Type B pancreatic cell (in vitro differentiated cells): ENCODE data around the gene CABLES2. TPM values are rescaled to one million over a fixed set of nuclear protein-coding genes. Genes with fewer than 3 reads are reported as not detected.

Experiments
- DNase-seq: peaks from one replicate; pipeline ENCODE4 v3.0.0; 2021; ENCODE audit warnings: mixed read lengths; ENCODE audit not compliant: unreplicated experiment; ENCODE audit errors: extremely low spot score
- H3K27ac Mint-ChIP-seq: 2 replicates; pipeline ENCODE4 v1.8.0; 2021; ENCODE audit warnings: mild to moderate bottlenecking, mixed read lengths
- H3K27me3 Mint-ChIP-seq: 2 replicates; pipeline ENCODE4 v1.8.0; 2021; ENCODE audit warnings: mixed read lengths
- H3K36me3 Mint-ChIP-seq: 2 replicates; pipeline ENCODE4 v1.8.0; 2021; ENCODE audit warnings: mixed read lengths
- H3K4me1 Mint-ChIP-seq: one replicate; pipeline ENCODE4 v1.8.0; 2021; ENCODE audit warnings: mixed read lengths; ENCODE audit not compliant: unreplicated experiment
- H3K4me3 Mint-ChIP-seq: 2 replicates; pipeline ENCODE4 v1.8.0; 2021; ENCODE audit warnings: mild to moderate bottlenecking, mixed read lengths
- H3K9me3 Mint-ChIP-seq: 2 replicates; pipeline ENCODE4 v1.8.0; 2021; ENCODE audit warnings: mixed read lengths
- CTCF ChIP-seq: fragments of 200-600 bp; sonication (generic); conservative IDR thresholded peaks from 2 replicates; pipeline ENCODE4 v1.5.0; 2021; ENCODE audit warnings: antibody characterized with exemption, mild to moderate bottlenecking
- total RNA-seq: library from RNA; stranded (reverse); gene quantifications from 2 replicates; pipeline ENCODE4 v1.2.1, GENCODE V29; 2021; ENCODE audit warnings: low replicate concordance

Gene CABLES2
- total RNA-seq, 1 donor from 2014 or later: 18.4 TPM

GRCh38 chr20:62430866-62431447 is 23.9 kb upstream of the CABLES2 start:
- H3K9me3 Mint-ChIP-seq: no peaks in the 10 kb centered on the region

GRCh38 chr20:62430311-62430853 is 23.3 kb upstream of the CABLES2 start:
- Mint-ChIP-seq H3K27me3 (no peaks in the 10 kb centered on the region), H3K9me3 (no peaks in the 10 kb centered on the region), H3K4me3 (peak overlapping the region; percentile 56), H3K27ac (peak overlapping the region; percentile 87), H3K4me1 (peaks cover 24% of the 10 kb centered on the region), H3K36me3 (no peaks in the 10 kb centered on the region)
- no peak for TF ChIP-seq CTCF
- no peak for DNase-seq

More at GRCh38 chr20:62430866-62431447, 23.9 kb upstream of the CABLES2 start:
- TF ChIP-seq CTCF: no peak
- no peaks in the 10 kb centered on the region for H3K36me3 Mint-ChIP-seq
- H3K4me3 Mint-ChIP-seq: peak overlapping the region; percentile 56
- no peak for DNase-seq
- no peaks in the 10 kb centered on the region for H3K27me3 Mint-ChIP-seq
- H3K4me1 Mint-ChIP-seq: peaks cover 26% of the 10 kb centered on the region
- peak overlapping the region; percentile 87 for H3K27ac Mint-ChIP-seq

DNA sequence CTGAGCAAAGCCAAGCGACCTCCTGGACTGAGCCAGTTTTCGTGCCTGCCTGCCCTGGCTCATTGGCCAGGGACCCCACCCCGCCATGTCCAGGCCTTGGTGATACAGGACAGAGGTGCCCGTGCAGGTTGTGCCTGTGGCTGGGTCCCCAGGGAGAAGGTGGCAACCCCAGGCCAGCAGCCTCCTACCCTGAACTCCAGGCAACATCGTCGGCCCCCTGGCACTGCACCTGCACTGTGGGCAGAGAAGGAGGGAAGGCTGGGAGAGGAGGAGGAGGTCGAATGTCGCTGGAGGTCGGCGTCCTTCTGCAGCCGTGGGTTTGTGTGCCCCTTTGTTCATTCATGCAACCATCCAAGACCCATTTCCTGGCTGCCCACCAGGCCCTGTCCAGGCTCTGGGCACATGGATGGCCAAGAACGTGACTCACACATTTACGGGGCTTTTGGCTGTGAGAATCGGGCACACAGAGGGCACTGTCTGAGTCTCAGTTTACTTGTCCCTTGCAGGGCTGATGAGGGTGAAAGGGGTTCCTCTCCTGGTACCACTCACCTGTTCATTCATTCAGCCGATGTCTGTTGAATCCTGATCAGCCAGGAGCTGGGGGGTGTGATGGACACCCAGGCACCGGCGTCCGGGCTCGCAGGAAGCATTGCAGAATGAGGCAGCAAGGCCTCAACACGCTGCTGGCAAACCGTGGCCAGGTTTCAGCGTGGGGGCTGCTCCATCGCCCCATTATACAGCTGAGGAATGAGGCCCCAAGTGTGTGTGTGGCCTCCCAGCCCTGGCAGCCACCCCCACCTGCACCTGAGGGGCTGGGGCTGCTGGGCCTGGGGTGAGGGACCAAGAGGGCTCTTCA is 22.6 kb upstream of the CABLES2 start:
- Mint-ChIP-seq H3K27ac (no peak overlapping the region), H3K27me3 (no peaks in the 10 kb centered on the region), H3K4me1 (peaks cover 21% of the 10 kb centered on the region), H3K4me3 (no peak overlapping the region), H3K36me3 (no peaks in the 10 kb centered on the region), H3K9me3 (no peaks in the 10 kb centered on the region)
- TF ChIP-seq CTCF: no peak
- no peak for DNase-seq

DNA sequence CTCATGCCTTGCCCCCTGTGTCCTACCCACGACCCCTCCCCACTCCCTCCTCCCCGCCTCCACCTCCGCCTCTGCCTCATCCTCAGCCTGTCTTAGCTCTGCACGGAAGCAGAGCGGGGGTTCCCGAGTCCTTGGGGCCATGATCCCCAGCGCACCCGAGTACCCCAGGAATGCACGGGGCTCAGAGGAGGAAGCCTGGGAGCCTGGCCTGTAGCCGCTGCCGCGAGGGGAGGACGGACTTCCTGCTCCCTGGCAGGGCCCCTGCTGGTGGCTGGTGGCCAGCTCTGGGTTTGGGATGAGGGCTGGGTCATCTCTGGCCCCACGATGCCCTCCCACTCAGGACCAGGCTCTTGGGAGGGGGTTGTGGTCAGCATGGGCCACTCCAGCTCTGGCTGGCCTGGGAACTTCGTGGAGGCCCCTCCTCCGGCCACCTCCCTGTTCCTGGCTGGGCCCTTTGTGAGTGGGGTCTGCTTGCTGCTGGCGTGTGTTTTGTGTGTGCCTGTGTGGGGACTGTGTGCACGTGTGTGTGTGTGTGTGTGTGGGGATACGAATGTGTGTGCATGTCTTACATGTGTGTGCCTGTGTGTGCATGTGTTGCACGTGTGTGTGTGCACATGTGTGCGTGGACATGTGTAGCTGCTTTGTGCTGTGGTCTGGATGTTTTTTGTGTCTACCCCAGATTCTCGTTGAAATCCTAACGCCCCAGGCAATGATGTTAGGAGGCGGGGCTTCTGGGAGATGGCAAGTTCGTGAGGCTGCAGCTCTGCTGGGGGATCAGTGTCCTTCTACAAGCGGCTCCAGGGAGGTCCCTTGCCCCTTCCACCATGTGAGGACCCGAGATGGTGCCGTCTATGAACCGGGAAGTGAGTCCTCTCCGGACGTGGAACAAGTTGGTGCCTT is 21.6 kb upstream of the CABLES2 start:
- peak overlapping the region; percentile 77 for H3K4me3 Mint-ChIP-seq
- no peaks in the 10 kb centered on the region for H3K9me3 Mint-ChIP-seq
- H3K4me1 Mint-ChIP-seq: peaks cover 12% of the 10 kb centered on the region
- no peaks in the 10 kb centered on the region for H3K27me3 Mint-ChIP-seq
- peak overlapping the region; percentile 89 for H3K27ac Mint-ChIP-seq
- TF ChIP-seq CTCF: no peak
- H3K36me3 Mint-ChIP-seq: no peaks in the 10 kb centered on the region
- no peak for DNase-seq

- no peak overlapping the region for H3K4me3 Mint-ChIP-seq
- no peaks in the 10 kb centered on the region for H3K9me3 Mint-ChIP-seq
- no peaks in the 10 kb centered on the region for H3K36me3 Mint-ChIP-seq
- no peaks in the 10 kb centered on the region for H3K27me3 Mint-ChIP-seq
- TF ChIP-seq CTCF: no peak
- H3K4me1 Mint-ChIP-seq: peaks cover 9% of the 10 kb centered on the region
- no peak overlapping the region for H3K27ac Mint-ChIP-seq
- no peak for DNase-seq
Observed at GRCh38 chr20:62428002-62428372, 20.9 kb upstream of the CABLES2 start.
